Cardiac muscle cell (in vitro differentiated cells and primary cell): ENCODE data around the gene HFM1. TPM values are rescaled to one million over a fixed set of nuclear protein-coding genes. Genes with fewer than 3 reads are reported as not detected.
"Not testable (repeated sequence)": the region's sequence is repeated elsewhere in the genome, so short reads cannot be mapped to it uniquely, and the experiment has no call there.

ENCODE experiments used
- DNase-seq, 2 donors: peaks; one replicate each; pipeline versions ENCODE4 v3.0.0 to v3.0.0-alpha.2; 2010 to 2017; ENCODE audit warnings: low read depth in 1 of 2, low spot score in 1 of 2
- H3K27ac ChIP-seq: fragments of 200-600 bp; sonication (generic); 2 replicates; pipeline ENCODE4 v1.5.1; 2016
- H3K27me3 ChIP-seq: fragments of 200-600 bp; sonication (generic); 2 replicates; pipeline ENCODE4 v1.6.0; 2016; ENCODE audit warnings: control low read depth
- H3K36me3 ChIP-seq: fragments of 200-600 bp; sonication (generic); 2 replicates; pipeline ENCODE4 v1.5.1; 2016; ENCODE audit warnings: control low read depth
- H3K4me1 ChIP-seq: fragments of 200-600 bp; sonication (generic); 2 replicates; pipeline ENCODE4 v1.8.1; 2017; ENCODE audit warnings: low read depth, mild to moderate bottlenecking, mixed run types
- H3K4me3 ChIP-seq: fragments of 200-600 bp; sonication (generic); 2 replicates; pipeline ENCODE4 v1.5.1; 2016; ENCODE audit warnings: mild to moderate bottlenecking
- H3K9me3 ChIP-seq: fragments of 200-600 bp; sonication (generic); 2 replicates; pipeline ENCODE4 v1.5.1; 2017; ENCODE audit warnings: low read depth, mild to moderate bottlenecking, control low read depth
- polyA plus RNA-seq: library from polyadenylated mRNA; unstranded; fragments of >200 nt; fragmentation: Nextera tagmentation; extraction: Ambion mirVana; gene quantifications from 2 replicates; pipeline ENCODE4 v1.2.1, GENCODE V29; 2016
- total RNA-seq: library from RNA; depleted of rRNA; stranded (reverse); fragments of >200 nt; gene quantifications from 2 replicates; pipeline ENCODE4 v1.2.3, GENCODE V29; 2016
- TF ChIP-seq, protein P1 (sequence below): IDR thresholded peaks from 2 replicates; pipeline ENCODE4 v1.5.1; 2012; ENCODE audit warnings: low read depth, mild to moderate bottlenecking, low read length

Gene HFM1
- total and polyA plus RNA-seq, 2 experiments from 2014 or later = 1.8 to 8.3 TPM

GRCh38 chr1:91303165-91303564 lies 101.5 kb downstream of the HFM1 start:
- Histone ChIP-seq H3K36me3 (no peaks in the 10 kb centered on the region), H3K27ac (no peak overlapping the region), H3K4me3 (no peak overlapping the region), H3K27me3 (no peaks in the 10 kb centered on the region), H3K4me1 (no peaks in the 10 kb centered on the region), H3K9me3 (no peaks in the 10 kb centered on the region)
- DNase-seq = no peak
- TF ChIP-seq, protein P1, sequence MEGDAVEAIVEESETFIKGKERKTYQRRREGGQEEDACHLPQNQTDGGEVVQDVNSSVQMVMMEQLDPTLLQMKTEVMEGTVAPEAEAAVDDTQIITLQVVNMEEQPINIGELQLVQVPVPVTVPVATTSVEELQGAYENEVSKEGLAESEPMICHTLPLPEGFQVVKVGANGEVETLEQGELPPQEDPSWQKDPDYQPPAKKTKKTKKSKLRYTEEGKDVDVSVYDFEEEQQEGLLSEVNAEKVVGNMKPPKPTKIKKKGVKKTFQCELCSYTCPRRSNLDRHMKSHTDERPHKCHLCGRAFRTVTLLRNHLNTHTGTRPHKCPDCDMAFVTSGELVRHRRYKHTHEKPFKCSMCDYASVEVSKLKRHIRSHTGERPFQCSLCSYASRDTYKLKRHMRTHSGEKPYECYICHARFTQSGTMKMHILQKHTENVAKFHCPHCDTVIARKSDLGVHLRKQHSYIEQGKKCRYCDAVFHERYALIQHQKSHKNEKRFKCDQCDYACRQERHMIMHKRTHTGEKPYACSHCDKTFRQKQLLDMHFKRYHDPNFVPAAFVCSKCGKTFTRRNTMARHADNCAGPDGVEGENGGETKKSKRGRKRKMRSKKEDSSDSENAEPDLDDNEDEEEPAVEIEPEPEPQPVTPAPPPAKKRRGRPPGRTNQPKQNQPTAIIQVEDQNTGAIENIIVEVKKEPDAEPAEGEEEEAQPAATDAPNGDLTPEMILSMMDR = no peak

DNA sequence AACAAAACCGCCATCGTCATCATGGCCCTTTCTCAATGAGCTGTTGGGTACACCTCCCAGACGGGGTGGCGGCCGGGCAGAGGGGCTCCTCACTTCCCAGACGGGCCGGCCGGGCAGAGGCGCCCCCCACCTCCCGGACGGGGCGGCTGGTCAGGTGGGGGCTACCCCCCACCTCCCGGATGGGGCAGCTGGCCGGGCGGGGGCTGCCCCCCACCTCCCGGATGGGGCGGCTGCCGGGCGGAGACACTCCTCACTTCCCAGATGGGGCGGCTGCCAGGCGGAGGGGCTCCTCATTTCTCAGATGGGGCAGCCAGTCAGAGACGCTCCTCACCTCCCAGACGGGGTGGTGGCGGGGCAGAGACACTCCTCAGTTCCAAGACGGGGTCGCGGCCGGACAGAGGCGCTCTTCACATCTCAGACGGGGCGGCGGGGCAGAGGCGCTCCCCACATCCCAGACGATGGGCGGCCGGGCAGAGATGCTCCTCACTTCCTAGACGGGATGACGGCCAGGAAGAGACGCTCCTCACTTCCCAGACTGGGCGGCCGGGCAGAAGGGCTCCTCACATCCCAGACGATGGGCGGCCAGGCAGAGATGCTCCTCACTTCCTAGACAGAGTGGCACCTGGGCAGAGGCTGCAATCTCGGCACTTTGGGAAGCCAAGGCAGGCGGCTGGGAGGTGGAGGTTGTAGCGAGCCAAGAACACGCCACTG lies 115.6 kb downstream of the HFM1 start:
- not testable (repeated sequence) for H3K27me3 ChIP-seq, H3K27ac ChIP-seq, H3K4me3 ChIP-seq, H3K4me1 ChIP-seq, H3K9me3 ChIP-seq, H3K36me3 ChIP-seq, DNase-seq

- not testable (repeated sequence) for H3K27ac ChIP-seq, DNase-seq, H3K36me3 ChIP-seq, H3K27me3 ChIP-seq, H3K4me3 ChIP-seq, H3K4me1 ChIP-seq, H3K9me3 ChIP-seq
Measured at GRCh38 chr1:91286962-91287317, 117.7 kb downstream of the HFM1 start.

DNA sequence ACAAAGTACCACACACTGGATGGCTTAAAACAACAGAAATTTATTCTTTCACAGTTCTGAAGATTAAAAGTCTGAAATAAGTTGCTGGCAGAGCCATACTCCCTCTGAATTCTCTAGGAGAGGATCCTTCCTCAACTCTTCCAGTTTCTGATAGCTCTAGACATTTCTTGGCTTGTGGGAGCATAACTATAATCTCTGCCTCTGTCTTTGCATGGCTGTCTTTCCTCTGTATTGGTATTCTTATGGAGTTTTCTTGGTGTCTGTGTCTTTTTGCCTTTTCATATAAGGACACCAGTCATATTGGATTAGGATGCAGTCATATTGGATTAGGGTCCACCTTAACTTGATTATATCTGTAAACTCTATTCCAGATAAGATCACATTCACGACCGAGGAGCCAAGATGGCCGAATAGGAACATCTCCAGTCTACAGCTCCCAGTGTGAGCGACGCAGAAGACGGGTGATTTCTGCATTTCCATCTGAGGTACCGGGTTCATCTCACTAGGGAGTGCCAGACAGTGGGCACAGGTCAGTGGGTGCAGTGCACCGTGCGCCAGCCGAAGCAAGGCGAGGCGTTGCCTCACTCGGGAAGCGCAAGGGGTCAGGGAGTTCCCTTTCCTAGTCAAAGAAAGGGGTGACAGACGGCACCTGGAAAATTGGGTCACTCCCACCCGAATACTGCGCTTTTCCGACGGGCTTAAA lies 118.2 kb downstream of the HFM1 start:
- not testable (repeated sequence) for H3K27ac ChIP-seq

DNA sequence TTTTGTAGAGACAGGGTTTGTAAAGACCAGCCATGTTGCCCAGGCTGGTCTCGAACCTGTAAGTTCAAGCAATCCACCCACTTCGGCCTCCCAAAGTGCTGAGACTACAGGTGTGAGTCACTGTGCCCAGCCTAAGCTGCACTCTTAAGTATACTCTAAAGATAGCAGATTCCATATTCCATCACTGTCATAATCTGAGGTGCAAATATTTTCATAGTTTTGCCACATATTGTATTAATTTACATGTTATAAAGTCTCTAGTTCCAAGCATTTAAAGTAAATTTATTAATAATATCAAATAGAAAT lies 121.3 kb downstream of the HFM1 start:
- DNase-seq = no peak
- H3K27ac ChIP-seq = no peak overlapping the region
- no peak overlapping the region for H3K4me3 ChIP-seq
- no peaks in the 10 kb centered on the region for H3K9me3 ChIP-seq
- H3K27me3 ChIP-seq = no peaks in the 10 kb centered on the region
- no peaks in the 10 kb centered on the region for H3K4me1 ChIP-seq
- TF ChIP-seq, protein P1 = no peak
- H3K36me3 ChIP-seq = no peaks in the 10 kb centered on the region

More for the DNA sequence above, 118.2 kb downstream of the HFM1 start:
- not testable (repeated sequence) for H3K36me3 ChIP-seq, H3K27me3 ChIP-seq, DNase-seq, H3K9me3 ChIP-seq, H3K4me3 ChIP-seq, H3K4me1 ChIP-seq

GRCh38 chr1:91282695-91283420 lies 121.8 kb downstream of the HFM1 start:
- TF ChIP-seq, protein P1 = peak; percentile 79
- Histone ChIP-seq H3K27ac (no peak overlapping the region), H3K4me1 (no peaks in the 10 kb centered on the region), H3K4me3 (no peak overlapping the region), H3K9me3 (no peaks in the 10 kb centered on the region), H3K27me3 (no peaks in the 10 kb centered on the region), H3K36me3 (no peaks in the 10 kb centered on the region)
- peak; percentile 74 to 86 for DNase-seq

DNA sequence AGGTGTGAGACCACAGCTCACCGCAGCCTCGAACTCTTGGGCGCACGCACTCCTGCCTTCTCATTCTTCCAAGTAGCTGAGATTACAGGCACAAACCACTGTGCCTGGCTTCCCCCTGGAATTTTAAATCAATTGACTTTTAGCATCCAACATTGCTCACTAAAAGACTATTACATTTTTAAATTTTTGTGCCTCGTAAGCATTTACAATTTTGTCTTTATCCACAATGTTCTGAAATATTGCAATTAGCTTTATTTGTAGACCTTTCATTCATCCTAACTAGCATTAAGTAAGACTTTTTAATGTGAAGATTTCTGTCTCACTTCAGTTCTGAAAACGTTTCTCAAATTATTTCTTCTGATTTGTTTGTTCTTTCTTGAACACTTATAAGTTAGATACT lies 122.9 kb downstream of the HFM1 start:
- H3K27ac ChIP-seq = no peak overlapping the region
- no peak overlapping the region for H3K4me3 ChIP-seq
- no peaks in the 10 kb centered on the region for H3K27me3 ChIP-seq

More for the DNA sequence above, 122.9 kb downstream of the HFM1 start:
- Histone ChIP-seq H3K36me3 (no peaks in the 10 kb centered on the region), H3K9me3 (no peaks in the 10 kb centered on the region), H3K4me1 (no peaks in the 10 kb centered on the region)
- DNase-seq = no peak
- TF ChIP-seq, protein P1 = no peak
